Measurements from ENCODE around the gene TCF12.
A peak's percentile ranks its signal among the peaks of the same experiment; 100 is the strongest.
"Not testable (repeated sequence)": the region's sequence is repeated elsewhere in the genome, so short reads cannot be mapped to it uniquely, and the experiment has no call there.

The TCF12 gene

DNA sequence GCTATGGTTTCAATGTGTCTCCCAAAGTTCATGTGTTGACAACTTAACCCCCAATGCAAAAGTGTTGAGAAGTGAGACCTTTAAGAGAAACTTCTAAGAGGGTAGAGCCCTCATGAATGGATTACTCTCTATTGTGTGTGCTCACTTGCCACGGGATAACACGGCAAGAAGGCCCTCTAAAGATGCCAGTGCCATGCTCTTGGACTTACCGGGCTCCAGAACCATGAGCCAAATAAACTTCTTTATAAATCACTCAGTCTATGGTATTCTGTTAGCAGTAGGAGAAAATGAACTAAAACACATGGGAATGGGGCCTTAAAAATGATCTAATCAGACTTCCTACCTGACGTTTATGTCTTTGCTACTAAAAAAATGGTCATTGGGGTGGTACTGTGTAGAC lies 2.6 kb upstream of the TCF12 start:
- DNase-seq (ENCODE audit: low read depth in 2 of 2), result no peak

DNA sequence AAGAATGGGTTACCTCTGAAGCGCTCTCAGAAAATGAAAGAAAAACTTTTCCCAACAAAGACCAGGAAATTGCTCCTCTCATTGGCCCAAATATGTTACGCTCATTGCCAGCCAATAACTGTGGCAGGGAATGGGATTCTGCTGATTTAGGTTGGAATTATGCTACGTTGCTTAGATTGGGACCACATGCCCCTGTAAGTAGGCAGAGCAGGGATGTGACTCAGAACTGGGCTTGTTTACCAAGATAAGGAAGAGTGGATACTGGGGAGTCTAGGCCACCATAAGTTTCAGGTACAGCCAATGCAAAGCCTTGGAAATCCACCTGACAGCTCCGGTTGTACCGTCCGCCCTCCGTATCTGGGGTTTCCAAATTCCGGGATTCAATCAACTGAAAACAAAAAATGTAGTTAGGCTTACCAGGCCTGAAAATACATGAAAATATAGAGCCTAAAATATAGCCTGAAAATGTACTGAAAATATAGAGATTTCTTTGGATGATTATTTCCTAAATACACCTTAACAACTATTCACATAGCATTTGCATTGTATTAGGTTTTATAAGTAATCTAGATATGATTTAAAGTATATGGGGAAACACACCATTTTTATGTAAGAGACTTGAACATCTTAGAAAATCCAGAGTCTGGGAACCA lies 1.5 kb upstream of the TCF12 start:
- no peak for DNase-seq (ENCODE audit: low read depth in 2 of 2)

DNA sequence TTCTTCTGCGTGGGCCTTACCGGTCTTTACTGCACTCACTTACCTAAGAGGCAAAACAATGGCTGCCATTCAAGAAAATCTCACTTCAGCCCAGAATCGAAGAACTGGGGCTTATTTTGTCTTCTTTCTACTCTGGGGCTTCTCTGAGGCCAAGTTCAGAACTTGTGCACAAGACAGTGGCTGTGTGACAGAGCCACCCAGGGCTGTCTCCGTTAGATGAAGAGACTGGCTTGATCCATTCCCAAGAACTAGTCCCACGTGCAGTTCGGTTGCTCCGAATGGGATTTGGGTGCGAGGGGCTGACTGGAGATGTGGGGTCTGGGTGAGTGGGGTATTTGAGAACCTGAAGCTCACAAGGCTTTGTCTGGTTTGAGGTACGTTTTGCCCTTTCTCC lies 795 bp upstream of the TCF12 start:
- DNase-seq (ENCODE audit: low read depth in 2 of 2), result no peak

DNA sequence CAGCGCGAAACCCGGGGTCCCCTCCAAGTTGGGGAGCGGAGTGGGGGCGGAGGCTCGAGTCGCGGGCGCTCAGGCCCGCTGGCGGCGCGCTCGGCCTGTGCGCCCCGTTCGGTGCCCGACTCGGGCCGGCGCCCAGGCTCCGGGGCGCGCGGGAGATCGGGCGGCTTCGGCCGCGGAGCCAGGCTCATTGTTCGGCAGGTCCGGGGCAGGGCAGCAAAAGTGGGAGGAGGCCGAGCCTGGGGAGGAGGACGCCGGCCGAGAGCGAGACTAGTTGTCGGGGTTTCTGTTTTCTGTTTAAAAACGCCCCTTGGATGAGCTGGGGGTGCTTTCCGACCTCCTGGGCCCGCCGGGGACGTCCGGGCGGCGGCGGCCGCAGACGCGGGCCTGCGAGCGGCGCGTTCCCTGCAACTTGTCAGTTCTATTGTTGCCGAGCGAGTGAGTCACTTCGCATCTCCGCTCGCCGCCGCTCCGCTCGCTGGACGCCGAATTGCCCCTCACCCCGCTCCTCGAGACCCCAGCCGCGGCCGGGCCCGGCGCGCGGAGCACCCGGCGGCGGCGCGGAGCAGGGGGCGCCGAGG lies 676 bp downstream of the TCF12 start:
- peak; percentile 43 to 44 for DNase-seq (ENCODE audit: low read depth in 2 of 2)

DNA sequence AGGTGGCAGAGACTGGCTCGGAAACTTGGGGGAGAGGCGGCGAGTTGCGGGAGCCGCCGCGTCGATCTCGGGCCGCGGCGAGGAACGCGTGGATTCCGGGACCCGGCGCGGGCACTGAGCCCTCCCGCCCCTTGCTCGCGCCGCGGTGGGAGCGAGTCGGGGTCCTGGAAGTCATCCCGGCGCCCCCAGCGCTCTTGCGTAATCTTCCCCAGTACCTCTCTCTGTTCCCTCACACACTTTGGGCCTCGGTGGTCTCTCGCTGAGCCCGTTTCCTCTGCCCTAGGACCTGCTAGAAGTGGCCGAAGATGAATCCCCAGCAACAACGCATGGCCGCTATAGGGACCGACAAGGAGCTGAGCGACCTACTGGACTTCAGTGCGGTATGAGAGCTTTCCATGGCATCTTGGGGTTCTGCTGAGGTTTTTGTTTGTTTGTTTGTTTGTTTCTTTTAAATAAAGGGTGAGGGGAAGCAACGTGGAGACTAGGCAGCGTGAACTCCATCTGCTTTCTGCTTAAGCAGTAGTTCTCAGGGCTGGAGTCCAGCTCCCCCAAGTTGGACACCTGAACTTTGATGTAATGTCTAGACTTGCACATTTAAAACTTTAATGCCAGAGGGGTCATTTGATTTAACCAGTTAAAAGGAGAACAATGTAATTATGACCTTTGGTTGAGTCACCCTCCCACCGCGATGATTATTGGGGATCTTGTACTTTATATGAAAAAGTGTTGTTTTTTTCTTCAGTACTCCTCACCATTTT lies 1.3 kb downstream of the TCF12 start:
- peak in 1 of 2 donors; percentile 4 for DNase-seq (ENCODE audit: low read depth in 2 of 2)

DNA sequence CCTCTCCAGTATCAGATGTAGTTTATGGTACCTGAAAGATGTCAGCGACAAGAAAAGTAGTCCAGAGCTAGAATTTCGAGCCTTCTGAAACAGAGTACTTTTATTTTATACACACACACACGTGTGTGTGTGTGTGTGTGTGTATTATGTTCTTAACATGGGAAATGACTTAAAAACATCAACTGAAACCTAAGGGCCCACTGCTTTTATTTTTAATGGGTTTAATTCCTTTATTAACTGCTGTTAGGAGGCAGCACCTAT lies 1.9 kb downstream of the TCF12 start:
- no peak for DNase-seq (ENCODE audit: low read depth in 2 of 2)

DNA sequence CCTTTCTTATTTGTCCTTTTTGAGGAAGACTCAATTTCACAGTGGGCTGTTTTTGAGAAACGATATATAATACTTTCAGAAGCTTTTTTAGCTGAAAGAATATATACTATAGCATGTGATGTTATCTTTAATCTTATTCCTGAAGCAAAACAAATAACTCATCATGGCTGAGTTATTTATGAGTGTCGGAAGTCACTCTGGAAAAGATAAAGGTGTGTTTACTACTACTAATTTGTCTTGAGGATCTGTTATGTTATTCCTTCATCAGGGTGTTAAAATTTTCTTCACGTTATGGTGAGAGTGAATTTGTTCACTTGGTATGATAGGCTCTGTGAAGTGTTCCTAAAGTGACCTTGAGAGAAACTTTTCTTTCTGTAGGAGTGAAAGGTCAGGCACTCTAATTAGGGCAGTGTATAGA lies 4.7 kb downstream of the TCF12 start:
- no peak for DNase-seq (ENCODE audit: low read depth in 2 of 2)

DNA sequence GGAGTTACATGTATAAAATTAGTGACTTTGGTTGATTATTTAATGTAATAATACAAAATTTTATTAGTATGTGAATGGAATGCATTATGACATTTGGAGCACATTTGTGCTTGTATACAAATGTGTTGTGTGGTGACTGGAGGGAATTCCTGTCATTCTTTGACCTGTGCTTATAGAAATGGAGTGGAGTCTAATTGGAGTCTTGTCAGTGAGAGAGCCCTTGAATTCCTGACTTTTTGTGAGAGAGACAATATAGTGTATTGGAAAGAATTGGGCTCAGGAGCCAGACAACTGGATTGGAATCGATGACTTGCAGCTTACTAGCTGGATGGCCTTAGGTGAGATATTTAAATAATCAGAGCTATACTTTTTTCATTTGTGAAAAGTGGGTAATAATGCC lies 9.4 kb downstream of the TCF12 start:
- DNase-seq (ENCODE audit: low read depth in 2 of 2), result no peak

DNA sequence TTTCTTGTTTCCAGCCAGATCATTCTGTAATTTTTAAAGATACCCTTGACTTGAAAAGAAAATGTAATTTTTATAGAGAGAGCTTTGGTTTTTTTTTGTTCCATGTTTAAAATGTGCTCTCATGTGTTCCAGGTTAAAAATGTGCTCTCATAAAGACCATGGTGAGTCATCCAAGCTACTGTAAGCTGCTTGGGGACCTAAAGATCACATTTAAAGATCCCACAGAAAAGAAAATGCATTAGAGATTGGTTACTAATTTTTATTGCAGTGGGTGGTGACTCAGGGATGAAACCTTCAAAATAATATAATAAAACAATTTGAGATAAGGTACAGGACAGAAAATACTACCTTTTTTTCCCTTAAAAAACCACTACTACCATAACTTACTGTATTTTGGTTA lies 11.0 kb downstream of the TCF12 start:
- no peak for DNase-seq (ENCODE audit: low read depth in 2 of 2)

DNA sequence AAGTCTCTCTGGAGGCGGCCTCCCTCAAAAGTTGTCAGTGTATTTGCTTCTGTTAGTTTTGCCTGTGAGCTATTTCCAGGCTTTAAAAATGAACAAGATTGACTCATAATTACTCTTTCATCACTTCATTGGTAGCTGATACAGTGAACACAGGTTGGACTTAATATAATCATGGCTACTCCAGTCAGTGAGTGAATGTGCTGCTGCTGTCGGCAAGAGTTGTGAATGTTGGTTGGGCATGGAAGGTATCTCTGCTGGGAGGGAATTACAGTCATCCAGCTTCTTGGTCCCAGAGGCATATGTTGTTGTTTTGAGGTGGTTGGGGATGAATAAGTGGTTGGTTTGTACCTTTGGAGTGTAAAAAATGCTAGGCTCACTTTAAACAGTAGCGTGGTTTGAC lies 11.5 kb downstream of the TCF12 start:
- no peak for DNase-seq (ENCODE audit: low read depth in 2 of 2)

DNA sequence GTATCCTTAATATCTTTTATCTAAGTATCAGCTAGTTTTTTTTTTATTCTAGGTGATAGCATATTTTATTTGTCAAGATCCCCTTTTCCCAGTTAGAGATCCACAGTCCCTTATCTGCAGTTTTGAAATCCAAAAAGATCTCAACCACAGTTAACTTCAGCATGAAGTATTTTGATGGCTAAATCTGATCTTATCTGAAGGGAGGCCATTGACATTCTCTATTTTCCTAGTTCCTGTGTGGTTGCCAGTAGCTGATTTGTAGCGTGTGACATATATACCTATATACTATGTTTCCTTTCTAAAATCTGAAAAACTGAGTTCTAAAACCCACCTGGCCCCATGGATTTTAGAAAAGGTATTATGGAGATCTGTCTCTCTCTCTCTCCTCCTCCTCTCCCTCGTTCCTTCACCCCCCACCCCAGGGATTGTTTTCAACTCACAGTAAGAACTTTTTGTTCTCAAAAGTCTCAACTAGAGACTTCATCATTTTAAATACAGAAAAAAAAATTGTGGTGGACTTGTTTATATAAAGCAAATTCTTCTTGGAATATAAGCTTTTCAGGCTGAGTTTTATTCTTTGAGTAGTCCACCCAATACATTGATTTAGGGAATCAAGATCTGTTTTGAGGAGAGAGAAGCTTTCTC lies 12.3 kb downstream of the TCF12 start:
- DNase-seq (ENCODE audit: low read depth in 2 of 2), result no peak

DNA sequence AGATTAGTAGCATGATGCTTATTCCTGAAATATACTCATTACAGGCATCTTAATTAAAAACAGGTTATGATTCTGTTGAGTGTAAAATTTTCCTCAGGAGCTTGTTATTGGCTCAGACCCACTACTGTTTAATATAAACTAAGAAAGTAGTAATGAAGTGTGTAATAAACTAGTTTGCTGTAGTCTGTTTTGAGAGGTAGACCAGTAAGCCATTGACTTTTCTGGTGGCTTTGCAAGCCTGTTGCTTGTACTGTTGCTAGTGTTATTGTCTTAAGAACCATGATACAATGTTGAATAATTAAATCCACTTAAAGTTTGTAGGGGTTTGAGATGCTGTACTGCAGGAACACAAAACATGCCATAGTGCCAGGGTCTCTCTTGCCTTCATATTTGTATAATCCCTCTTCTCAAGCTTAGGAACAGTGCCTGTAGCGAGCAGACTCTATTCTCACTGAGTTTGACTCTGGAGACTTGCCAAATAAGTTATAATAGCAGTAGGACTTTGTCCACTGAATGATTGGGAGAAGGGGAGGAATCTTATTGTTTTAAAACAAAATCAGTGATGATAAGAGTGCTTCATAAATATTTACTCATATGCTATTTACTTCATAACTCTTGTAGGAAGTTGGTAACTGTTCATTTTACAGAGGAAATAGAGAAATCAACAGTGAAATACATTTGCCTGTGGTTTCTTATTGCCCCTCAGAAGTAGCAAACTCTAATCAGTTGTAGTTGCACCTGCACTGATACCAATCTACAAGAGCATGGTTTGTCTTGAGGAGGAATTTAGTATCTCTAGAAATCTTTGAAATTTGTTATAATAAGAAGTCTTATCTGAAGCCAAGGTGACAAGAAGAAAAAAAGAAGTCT lies 13.4 kb downstream of the TCF12 start:
- DNase-seq (ENCODE audit: low read depth in 2 of 2), result no peak

DNA sequence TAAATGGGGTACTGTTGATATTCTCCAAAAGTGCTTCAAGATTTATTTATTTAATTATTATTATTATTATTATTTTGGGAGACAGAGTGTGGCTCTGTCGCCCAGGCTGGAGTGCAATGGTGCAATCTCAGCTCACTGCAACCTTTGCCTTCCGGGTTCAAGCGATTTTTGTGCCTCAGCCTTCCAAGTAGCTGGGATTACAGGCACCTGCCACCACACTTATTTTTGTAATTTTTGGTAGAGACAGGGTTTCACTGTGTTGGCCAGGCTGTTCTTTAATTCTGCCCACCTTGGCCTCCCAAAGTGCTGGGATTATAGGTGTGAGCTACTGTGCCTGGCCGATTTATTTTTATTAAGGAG lies 14.0 kb downstream of the TCF12 start:
- not testable (repeated sequence) for DNase-seq (ENCODE audit: low read depth in 2 of 2)

DNA sequence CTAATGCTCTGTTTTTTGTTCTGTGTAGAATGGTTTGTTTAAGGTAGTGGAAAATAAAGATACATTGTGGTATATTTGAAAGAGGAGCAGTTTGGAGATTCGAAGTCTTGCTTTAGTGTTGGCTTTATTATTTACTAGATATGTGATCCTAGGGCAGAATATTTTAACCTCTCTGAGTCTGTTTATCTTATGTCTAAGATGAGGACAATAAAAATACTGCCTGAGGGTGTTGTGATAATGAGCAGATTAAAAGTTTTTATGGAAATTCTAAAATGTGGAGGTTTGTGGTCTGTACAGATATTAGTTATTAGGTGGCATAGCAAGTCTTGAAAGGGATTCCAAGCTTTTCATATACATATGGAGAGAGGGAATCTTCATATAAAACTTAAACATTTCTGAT lies 15.0 kb downstream of the TCF12 start:
- DNase-seq (ENCODE audit: low read depth in 2 of 2), result no peak

DNA sequence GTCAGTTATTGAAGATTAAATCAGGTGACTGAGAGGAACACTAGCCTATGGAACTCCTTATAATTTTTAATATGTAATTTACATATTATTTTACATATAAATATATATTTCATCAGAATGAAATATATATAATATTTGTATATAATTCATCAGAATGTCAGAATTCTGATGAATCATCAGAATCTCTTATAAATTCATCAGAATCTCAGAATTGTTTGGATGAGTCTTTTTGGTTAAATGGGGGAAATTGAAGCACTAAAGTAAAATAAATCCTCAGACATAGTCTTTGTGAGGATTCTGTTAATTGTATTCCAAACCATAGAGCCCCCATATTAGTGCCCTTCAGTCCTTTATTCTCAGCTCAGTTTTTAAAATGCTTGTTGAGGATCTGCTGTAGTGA lies 15.4 kb downstream of the TCF12 start:
- DNase-seq (ENCODE audit: low read depth in 2 of 2), result no peak

DNA sequence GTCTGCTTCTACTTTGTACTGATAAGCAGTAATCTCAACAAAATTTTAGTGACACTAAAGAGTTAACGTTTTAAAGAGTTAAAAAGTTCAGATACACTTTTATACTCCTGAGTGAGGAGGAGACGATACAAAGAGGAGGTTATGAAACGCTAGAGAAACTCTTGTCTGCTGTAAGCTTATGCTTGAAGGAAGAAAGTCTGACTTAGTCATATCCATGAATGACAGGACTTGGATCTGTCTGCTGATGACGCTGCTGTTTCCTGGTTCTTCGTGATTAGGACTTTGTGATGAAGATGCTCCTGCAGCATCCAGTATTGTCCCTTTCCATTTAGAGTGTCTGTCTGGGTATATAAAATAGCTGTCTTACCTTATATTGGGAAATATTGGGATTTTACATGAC lies 15.8 kb downstream of the TCF12 start:
- DNase-seq (ENCODE audit: low read depth in 2 of 2), result no peak

DNA sequence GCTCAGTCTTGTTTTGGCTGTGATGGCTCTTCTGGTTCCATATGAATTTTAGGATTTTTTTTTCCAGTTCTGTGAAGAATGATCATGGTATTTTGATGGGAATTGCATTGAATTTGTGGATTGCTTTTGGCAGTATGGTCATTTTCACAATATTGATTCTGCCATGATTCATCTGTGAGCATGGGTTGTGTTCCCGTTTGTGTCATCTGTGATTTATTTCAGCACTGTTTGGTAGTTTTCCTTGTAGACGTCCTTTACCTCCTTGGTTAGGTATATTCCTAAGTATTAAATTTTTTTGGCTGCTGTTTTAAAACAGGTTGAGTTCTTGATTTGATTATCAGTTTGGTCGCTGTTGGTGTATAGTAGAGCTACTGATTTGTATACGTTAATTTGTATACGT lies 18.5 kb downstream of the TCF12 start:
- no peak for DNase-seq (ENCODE audit: low read depth in 2 of 2)

DNA sequence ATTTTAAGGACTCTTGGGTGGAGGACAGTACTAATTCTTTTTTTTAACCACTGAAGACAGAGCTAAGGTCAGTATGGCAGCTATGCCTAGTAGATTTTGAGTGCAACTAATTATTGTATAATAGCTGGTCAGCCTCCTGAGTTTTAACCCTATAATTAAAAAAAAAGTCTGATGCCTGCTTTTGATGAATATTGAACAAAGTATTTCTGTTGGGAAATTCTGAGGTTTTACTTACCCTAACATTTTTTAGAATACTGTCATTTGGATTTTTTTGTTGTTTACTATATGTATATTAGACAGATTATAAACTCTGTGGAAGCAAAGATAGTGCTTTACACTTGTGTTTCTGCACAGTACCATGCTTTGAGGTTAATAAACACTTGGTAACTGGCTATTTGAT lies 20.8 kb downstream of the TCF12 start:
- no peak for DNase-seq (ENCODE audit: low read depth in 2 of 2)

DNA sequence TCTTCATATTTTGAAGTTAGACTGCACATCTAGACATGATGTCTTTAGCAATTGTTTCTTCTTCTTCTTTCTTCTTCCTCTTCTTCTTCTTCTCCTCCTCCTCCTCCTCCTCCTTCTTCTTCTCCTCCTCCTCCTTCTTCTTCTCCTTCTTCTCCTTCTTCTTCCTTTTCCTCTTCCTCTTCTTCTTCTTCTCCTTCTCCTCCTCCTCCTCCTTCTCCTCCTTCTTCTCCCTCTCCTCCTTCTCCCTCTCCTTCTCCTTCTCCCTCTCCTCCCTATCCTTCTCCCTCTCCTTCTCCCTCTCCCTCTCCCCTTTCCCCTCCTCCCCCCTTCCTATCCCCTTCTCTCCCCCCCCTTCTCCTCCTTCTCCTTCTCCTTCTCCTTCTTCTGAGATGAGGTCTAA lies 21.9 kb downstream of the TCF12 start:
- DNase-seq (ENCODE audit: low read depth in 2 of 2), result no peak

DNA sequence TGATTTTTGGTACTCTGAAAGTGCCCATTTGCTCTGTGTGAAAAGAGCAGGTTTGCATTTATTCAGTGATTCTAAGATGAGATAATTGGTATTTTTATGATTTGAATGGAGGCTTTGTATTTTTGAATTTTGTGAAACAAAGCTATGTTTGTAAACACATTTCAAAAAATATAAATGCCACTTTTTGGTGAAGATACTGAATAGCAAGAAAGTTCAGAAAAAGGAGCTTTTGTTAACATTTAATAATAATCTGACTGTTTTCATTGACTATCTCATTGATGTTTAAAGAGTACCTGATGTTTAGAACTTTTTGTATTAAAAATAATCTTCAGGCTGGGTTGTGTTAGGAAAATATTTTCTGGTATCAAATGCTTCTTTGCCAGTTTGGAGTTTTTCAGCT lies 23.7 kb downstream of the TCF12 start:
- no peak for DNase-seq (ENCODE audit: low read depth in 2 of 2)

DNA sequence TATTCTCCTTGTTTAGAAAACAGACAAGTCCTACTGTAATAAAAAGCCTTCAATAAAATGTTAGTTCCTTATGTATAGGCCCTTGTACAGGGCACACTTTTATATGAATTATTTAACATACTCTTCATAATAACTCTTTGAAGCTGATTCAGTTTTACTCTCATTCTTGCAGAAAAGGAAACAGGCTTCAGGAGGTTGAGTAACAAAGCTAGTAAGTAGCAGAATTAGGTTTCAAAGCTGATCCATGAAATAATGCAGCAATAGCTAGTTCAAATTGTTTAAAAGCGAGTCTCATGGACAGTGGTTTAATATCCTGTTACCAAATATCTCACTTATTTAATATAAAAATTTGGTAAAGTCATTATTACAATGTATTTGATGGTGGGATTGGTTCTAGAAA lies 25.0 kb downstream of the TCF12 start:
- no peak for DNase-seq (ENCODE audit: low read depth in 2 of 2)

DNA sequence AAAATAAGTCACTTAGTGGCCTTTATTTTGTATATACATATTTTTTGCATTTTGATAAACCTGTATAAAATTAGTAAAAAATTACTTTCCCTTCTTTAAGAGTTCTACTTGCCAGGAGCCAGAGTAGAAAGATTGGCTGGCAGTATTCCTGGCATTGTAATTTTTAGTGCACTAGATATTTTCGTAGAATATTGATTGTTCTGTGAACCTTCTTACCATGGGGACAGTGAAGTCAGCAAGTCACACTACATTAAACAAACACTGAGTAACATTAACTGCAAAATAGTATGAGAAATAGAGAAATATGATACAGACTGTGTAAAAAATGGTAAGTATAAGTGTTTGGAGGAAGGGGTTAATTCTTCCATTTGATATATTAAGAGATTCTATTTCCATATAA lies 26.0 kb downstream of the TCF12 start:
- DNase-seq (ENCODE audit: low read depth in 2 of 2), result no peak
